CD14-positive monocyte (primary cell): ENCODE data around the gene FOXO6. TPM values are rescaled to one million over a fixed set of nuclear protein-coding genes. Genes with fewer than 3 reads are reported as not detected.

ENCODE experiments used
- DNase-seq, 3 donors: peaks; one replicate each; pipeline ENCODE4 v3.0.0-alpha.2; 2011 to 2022
- H2AFZ ChIP-seq: 2 replicates; pipeline ENCODE4 v1.6.0; 2012; ENCODE audit warnings: mild to moderate bottlenecking, low read depth, low read length, inconsistent platforms; ENCODE audit not compliant: insufficient read depth, poor library complexity, severe bottlenecking
- H3K27ac ChIP-seq, 2 donors: 1 replicate in 1 of 2; 2 replicates in 1 of 2; pipeline ENCODE4 v1.5.1; 2012 to 2013; ENCODE audit warnings: low read length in 2 of 2, control low read depth in 1 of 2, inconsistent platforms in 1 of 2, low read depth in 1 of 2, mild to moderate bottlenecking in 1 of 2
- H3K27me3 ChIP-seq, 2 donors: one replicate each; pipeline versions ENCODE4 v1.6.0 to v1.6.1; 2011 to 2013; ENCODE audit warnings: low read length in 2 of 2; ENCODE audit not compliant: control insufficient read depth in 2 of 2, insufficient read depth in 2 of 2
- H3K36me3 ChIP-seq, 2 donors: replicated peaks in 1 of 2; 1 replicate in 1 of 2; 2 replicates in 1 of 2; pipeline versions ENCODE4 v1.5.1 to v1.6.1; 2012 to 2013; ENCODE audit warnings: low read length in 2 of 2, control low read depth in 1 of 2, inconsistent platforms in 1 of 2, mild to moderate bottlenecking in 1 of 2; ENCODE audit not compliant: insufficient read depth in 2 of 2, control insufficient read depth in 1 of 2
- H3K4me1 ChIP-seq, 2 donors: 1 replicate in 1 of 2; 2 replicates in 1 of 2; pipeline versions ENCODE4 v1.5.1 to v1.6.1; 2012 to 2013; ENCODE audit warnings: low read length in 2 of 2, control low read depth in 1 of 2, inconsistent platforms in 1 of 2, mild to moderate bottlenecking in 1 of 2, moderate library complexity in 1 of 2; ENCODE audit not compliant: insufficient read depth in 2 of 2, control insufficient read depth in 1 of 2
- H3K4me2 ChIP-seq: replicated peaks from 2 replicates; pipeline ENCODE3; 2012; ENCODE audit warnings: low read length, moderate library complexity, mild to moderate bottlenecking; ENCODE audit not compliant: poor library complexity, severe bottlenecking; ENCODE audit errors: extremely low read depth
- H3K4me3 ChIP-seq, 3 experiments: fragments of 200-600 bp in 1 of 3; sonication (generic) in 1 of 3; replicated peaks in 1 of 3; 1 replicate in 2 of 3; 2 replicates in 1 of 3; pipeline ENCODE4 v1.5.1; 2011 to 2013; ENCODE audit warnings: low read length in 3 of 3, mild to moderate bottlenecking in 3 of 3, control low read depth in 2 of 3, low read depth in 2 of 3, inconsistent platforms in 1 of 3, moderate library complexity in 1 of 3
- H3K79me2 ChIP-seq: 2 replicates; pipeline ENCODE4 v1.6.0; 2012; ENCODE audit warnings: mild to moderate bottlenecking, control low read depth, inconsistent platforms, low read length, moderate library complexity; ENCODE audit not compliant: insufficient read depth
- H3K9ac ChIP-seq: 2 replicates; pipeline ENCODE4 v1.6.0; 2017; ENCODE audit warnings: low read length, mild to moderate bottlenecking; ENCODE audit not compliant: insufficient read depth, poor library complexity, severe bottlenecking
- H3K9me3 ChIP-seq, 2 donors: replicated peaks in 1 of 2; 1 replicate in 1 of 2; 2 replicates in 1 of 2; pipeline versions ENCODE4 v1.5.1 to v1.6.1; 2012 to 2013; ENCODE audit warnings: low read length in 2 of 2, control low read depth in 1 of 2; ENCODE audit not compliant: control insufficient read depth in 1 of 2, insufficient read depth in 1 of 2
- H4K20me1 ChIP-seq: 2 replicates; pipeline ENCODE4 v1.6.0; 2012; ENCODE audit warnings: mild to moderate bottlenecking, low read length, control low read depth, moderate library complexity; ENCODE audit not compliant: insufficient read depth
- H3K27ac Mint-ChIP-seq, 7 donors: one replicate each; pipeline ENCODE4 v1.8.0; 2020; ENCODE audit warnings: mild to moderate bottlenecking in 7 of 7, mixed read lengths in 7 of 7, moderate library complexity in 6 of 7, inconsistent platforms in 2 of 7
- H3K27me3 Mint-ChIP-seq, 3 donors: one replicate each; pipeline ENCODE4 v1.8.0; 2021 to 2022; ENCODE audit warnings: low read depth in 3 of 3, mild to moderate bottlenecking in 3 of 3, mixed read lengths in 3 of 3, moderate library complexity in 3 of 3, inconsistent platforms in 1 of 3
- H3K36me3 Mint-ChIP-seq, 2 donors: one replicate each; pipeline ENCODE4 v1.8.0; 2020; ENCODE audit warnings: mixed read lengths in 2 of 2, inconsistent platforms in 1 of 2, mild to moderate bottlenecking in 1 of 2
- H3K4me1 Mint-ChIP-seq: one replicate; pipeline ENCODE4 v1.8.0; 2020; ENCODE audit warnings: mild to moderate bottlenecking, mixed read lengths
- H3K4me3 Mint-ChIP-seq, 2 donors: one replicate each; pipeline ENCODE4 v1.8.0; 2020; ENCODE audit warnings: mild to moderate bottlenecking in 2 of 2, mixed read lengths in 2 of 2, moderate library complexity in 1 of 2
- H3K9me3 Mint-ChIP-seq, 7 donors: one replicate each; pipeline ENCODE4 v1.8.0; 2020 to 2022; ENCODE audit warnings: mixed read lengths in 7 of 7, mild to moderate bottlenecking in 6 of 7, moderate library complexity in 6 of 7, inconsistent platforms in 2 of 7
- CTCF ChIP-seq: fragments of 200-600 bp; IDR thresholded peaks from one replicate; pipeline ENCODE4 v1.8.0; 2022; ENCODE audit warnings: antibody characterized with exemption, mild to moderate bottlenecking
- WGBS: methylation state at CpG from one replicate; pipeline ENCODE4 v1.1.5; 2013; ENCODE audit warnings: missing lambda C conversion rate; ENCODE audit not compliant: insufficient coverage; 5-methylcytosine and 5-hydroxymethylcytosine counted together
- intact Hi-C, 2 donors: fragments of 100-400 bp; cut with micrococcal nuclease; formaldehyde crosslinking; loops; one replicate each; pipeline versions ENCODE4 v1.15.0 to v1.15.1; 2023
- polyA plus RNA-seq, 3 donors: library from polyadenylated mRNA; depleted of rRNA in 1 of 3; unstranded in 2 of 3; stranded (reverse) in 1 of 3; fragments of 300-500 nt in 2 of 3; fragments of >200 nt in 1 of 3; fragmentation: Illumina TruSeq in 2 of 3; gene quantifications; 1 replicate in 2 of 3; 2 replicates in 1 of 3; pipeline ENCODE4 v1.2.3, GENCODE V29; 2012 to 2021

FOXO6 gene
- polyA plus RNA-seq, 3 donors: 0.05 TPM; not detected in 2

- Mint-ChIP-seq H3K36me3 (no peaks in the 10 kb centered on the region), H3K4me3 (no peak overlapping the region), H3K27ac (peak overlapping the region in 1 of 7 donors; percentile 41), H3K4me1 (no peaks in the 10 kb centered on the region), H3K9me3 (no peaks in the 10 kb centered on the region), H3K27me3 (peaks cover 20 to 35% (median 22%) of the 10 kb centered on the region in 3 donors)
- Histone ChIP-seq H2AFZ (no peak overlapping the region), H3K27ac (no peak overlapping the region), H3K9ac (no peak overlapping the region), H3K4me2 (no peak overlapping the region), H4K20me1 (no peaks in the 10 kb centered on the region), H3K4me3 (no peak overlapping the region), H3K4me1 (no peaks in the 10 kb centered on the region), H3K36me3 (no peaks in the 10 kb centered on the region), H3K27me3 (peaks cover 6 to 27% of the 10 kb centered on the region in 2 donors), H3K79me2 (no peaks in the 10 kb centered on the region), H3K9me3 (no peaks in the 10 kb centered on the region)
- TF ChIP-seq CTCF: no peak
- intact Hi-C loops: no loop called here
- 98% methylated on average over 5 of the region's 10 CpGs for WGBS
- DNase-seq: no peak
Measured at GRCh38 chr1:41390166-41390565, 28.9 kb downstream of the FOXO6 start.

- H3K27me3 Mint-ChIP-seq: peaks cover 19 to 35% (median 21%) of the 10 kb centered on the region in 3 donors
- no peak for TF ChIP-seq CTCF
Measured at GRCh38 chr1:41390573-41390972, 29.3 kb downstream of the FOXO6 start.

More at GRCh38 chr1:41390573-41390972, 29.3 kb downstream of the FOXO6 start:
- Histone ChIP-seq H3K9me3 (no peaks in the 10 kb centered on the region), H3K79me2 (no peaks in the 10 kb centered on the region), H3K36me3 (no peaks in the 10 kb centered on the region), H3K27me3 (peaks cover 4 to 27% of the 10 kb centered on the region in 2 donors), H2AFZ (no peak overlapping the region), H3K4me1 (no peaks in the 10 kb centered on the region), H4K20me1 (no peaks in the 10 kb centered on the region), H3K27ac (no peak overlapping the region), H3K9ac (no peak overlapping the region), H3K4me3 (no peak overlapping the region), H3K4me2 (no peak overlapping the region)
- no peaks in the 10 kb centered on the region for H3K4me1 Mint-ChIP-seq
- no peaks in the 10 kb centered on the region for H3K9me3 Mint-ChIP-seq
- intact Hi-C loops: no loop called here
- no peak for DNase-seq
- H3K36me3 Mint-ChIP-seq: no peaks in the 10 kb centered on the region
- WGBS: 100% methylated on average over 1 of the region's 1 CpG
- H3K4me3 Mint-ChIP-seq: no peak overlapping the region
- H3K27ac Mint-ChIP-seq: no peak overlapping the region
